Right cardiac atrium (tissue), 5 donors: ENCODE results near the gene AREG. TPM values are rescaled to one million over a fixed set of nuclear protein-coding genes. Genes with fewer than 3 reads are reported as not detected.
A peak's percentile ranks its signal among the peaks of the same experiment; 100 is the strongest.
"Not testable (repeated sequence)": the region's sequence is repeated elsewhere in the genome, so short reads cannot be mapped to it uniquely, and the experiment has no call there.

ENCODE experiments used
- ATAC-seq, 2 donors: fragments of 200-7000 bp; cut with Tn5 transposase; one replicate each; pipeline versions ENCODE4 v1.8.0 to v1.9.1; 2020; ENCODE audit warnings: moderate library complexity in 2 of 2, mild to moderate bottlenecking in 1 of 2
- DNase-seq, 3 donors: peaks; one replicate each; pipeline ENCODE4 v3.0.0-alpha.2; 2020
- H3K27ac ChIP-seq: one replicate; pipeline ENCODE4 v1.5.1; 2013; ENCODE audit warnings: mild to moderate bottlenecking, low read length, control low read depth, moderate library complexity
- H3K27me3 ChIP-seq: one replicate; pipeline ENCODE4 v1.6.1; 2013; ENCODE audit not compliant: control insufficient read depth, insufficient read depth
- H3K4me1 ChIP-seq: one replicate; pipeline ENCODE4 v1.6.1; 2013; ENCODE audit warnings: low read length; ENCODE audit not compliant: control insufficient read depth, insufficient read depth
- H3K4me3 ChIP-seq: one replicate; pipeline ENCODE4 v1.5.1; 2013; ENCODE audit warnings: low read length, control low read depth
- H3K9me3 ChIP-seq: one replicate; pipeline ENCODE4 v1.6.1; 2013; ENCODE audit warnings: low read length; ENCODE audit not compliant: control insufficient read depth
- WGBS: extraction: QIAGEN DNeasy Blood & Tissue Kit; methylation state at CpG from one replicate; pipeline ENCODE4 v1.1.7; 2013; 5-methylcytosine and 5-hydroxymethylcytosine counted together
- intact Hi-C, 4 donors: fragments of 100-400 bp; cut with DNase I; formaldehyde crosslinking; loops; one replicate each; pipeline versions ENCODE4 v1.11.0 to v1.14.0; 2022 to 2023
- long read RNA-seq, 4 donors: library from polyadenylated mRNA; unstranded; transcript quantifications; one replicate each; pipeline ENCODE4 v2.0.0, GENCODE V29; 2020 to 2021
- polyA plus RNA-seq: library from polyadenylated mRNA; stranded (reverse); fragments of 200-250 nt; gene quantifications from one replicate; pipeline ENCODE4 v1.2.3, GENCODE V29; 2013
- total RNA-seq, 4 donors: library from RNA; stranded (reverse); fragmentation: NEBNext Ultra II Directional; extraction: Animal tissue kit (Norgen Biotek cat#: 25700); gene quantifications; one replicate each; pipeline ENCODE4 v1.2.1, GENCODE V29; 2021
- donor health status: healthy with polysubstance abuse.
- donor health status: DM: no; HTN: yes; CAD: no.
- donor health status: DM: no; HTN: no; CAD: no.
- donor health status: DM: no; HTN: yes; CAD: no; lungs with severe emphysema.
- donor health status: DM: yes; HTN: yes; CAD: no.

The AREG gene
- total RNA-seq (1 to 10 TPM; 2.7 to 7.3 (median 3.7) TPM), polyA plus RNA-seq (11.3 TPM)
- long read RNA-seq, donor 1, partial matches to known transcripts, result 1 of 4 reads
- long read RNA-seq, donor 1, other reads (novel, unspliced or antisense), result 0 of 4 reads
- long read RNA-seq, donor 2, partial matches to known transcripts, result 0 of 4 reads
- long read RNA-seq, donor 2, other reads (novel, unspliced or antisense), result 0 of 4 reads
- long read RNA-seq, donor 3, partial matches to known transcripts, result 1 of 1 reads
- long read RNA-seq, donor 3, other reads (novel, unspliced or antisense), result 0 of 1 reads
- long read RNA-seq, donor 4, result 0 reads

GRCh38 chr4:74444891-74445642, at the start of gene AREG:
AREG (plus strand) TSS chr4:74445136; CDS start chr4:74445346, 210 bp downstream.
- intact Hi-C loops, result loop anchor here in 1 of 4 donors (5.0 kb wide), 1 partner anchor 68 kb away; no protein-coding TSS in a partner anchor
- peak; percentile 77 to 92 (median 86) for DNase-seq

GRCh38 chr4:74395633-74396032, 49.3 kb upstream of the AREG start:
- H3K27ac ChIP-seq, result no peak overlapping the region
- DNase-seq (no peak), ATAC-seq (no peak)
- H3K27me3 ChIP-seq, result no peaks in the 10 kb centered on the region
- WGBS, result 48% methylated on average over 2 of the region's 2 CpGs
- intact Hi-C loops, result no loop called here
- no peaks in the 10 kb centered on the region for H3K9me3 ChIP-seq
- no peaks in the 10 kb centered on the region for H3K4me1 ChIP-seq
- no peak overlapping the region for H3K4me3 ChIP-seq

More at GRCh38 chr4:74444891-74445642, at the start of gene AREG:
- under 1% methylated on average over 64 of the region's 64 CpGs for WGBS
- H3K9me3 ChIP-seq, result no peaks in the 10 kb centered on the region
- peak within 1 kb of the TSS; percentile 46 for H3K4me3 ChIP-seq
- ATAC-seq, result peak; percentile 94 to 96
- no peaks in the 10 kb centered on the region for H3K4me1 ChIP-seq
- H3K27ac ChIP-seq, result peak within 1 kb of the TSS; percentile 61
- H3K27me3 ChIP-seq, result no peaks in the 10 kb centered on the region

- no peak overlapping the region for H3K27ac ChIP-seq
- no peaks in the 10 kb centered on the region for H3K27me3 ChIP-seq
- ATAC-seq (no peak), DNase-seq (peak in 1 of 3 donors; percentile 48)
- 64% methylated on average over 6 of the region's 6 CpGs for WGBS
- H3K4me3 ChIP-seq, result peak overlapping the region; percentile 40
- no peaks in the 10 kb centered on the region for H3K9me3 ChIP-seq
- intact Hi-C loops, result no loop called here
- H3K4me1 ChIP-seq, result no peaks in the 10 kb centered on the region
Measured at GRCh38 chr4:74397748-74398426, 47.0 kb upstream of the AREG start.

- H3K27ac ChIP-seq, H3K4me1 ChIP-seq, H3K4me3 ChIP-seq, ATAC-seq, H3K27me3 ChIP-seq, intact Hi-C loops, H3K9me3 ChIP-seq: not testable (repeated sequence)
- WGBS, result 90% methylated on average over 32 of the region's 32 CpGs
- DNase-seq, result peak in 2 of 3 donors; percentile 45 to 53
Measured at GRCh38 chr4:74398894-74399589, 45.9 kb upstream of the AREG start.

DNA sequence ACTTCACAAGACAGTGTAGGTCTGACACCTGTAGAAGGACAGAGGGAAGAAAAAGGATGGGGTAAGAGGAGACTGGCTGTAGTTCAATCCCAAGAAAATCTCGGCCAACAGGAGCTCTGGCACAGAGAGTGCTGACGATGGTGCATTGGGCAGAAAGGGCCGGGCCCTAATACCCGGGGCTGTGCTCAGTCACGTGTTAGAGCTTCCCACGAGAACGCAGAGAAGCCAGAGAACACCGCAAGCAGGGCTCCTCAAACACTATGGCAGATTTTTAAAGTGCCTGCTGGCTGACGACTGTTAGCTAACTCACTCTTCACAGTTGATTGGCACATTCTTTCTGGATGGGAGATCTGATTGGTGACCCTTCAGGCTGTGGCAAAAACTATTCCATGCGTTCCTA, 44.5 kb upstream of the AREG start:
- intact Hi-C loops, result no loop called here
- 86% methylated on average over 10 of the region's 10 CpGs for WGBS
- Histone ChIP-seq H3K4me3 (no peak overlapping the region), H3K27me3 (no peaks in the 10 kb centered on the region), H3K27ac (no peak overlapping the region), H3K9me3 (no peaks in the 10 kb centered on the region), H3K4me1 (no peaks in the 10 kb centered on the region)
- DNase-seq, result peak in 1 of 3 donors; percentile 28
- no peak for ATAC-seq

DNA sequence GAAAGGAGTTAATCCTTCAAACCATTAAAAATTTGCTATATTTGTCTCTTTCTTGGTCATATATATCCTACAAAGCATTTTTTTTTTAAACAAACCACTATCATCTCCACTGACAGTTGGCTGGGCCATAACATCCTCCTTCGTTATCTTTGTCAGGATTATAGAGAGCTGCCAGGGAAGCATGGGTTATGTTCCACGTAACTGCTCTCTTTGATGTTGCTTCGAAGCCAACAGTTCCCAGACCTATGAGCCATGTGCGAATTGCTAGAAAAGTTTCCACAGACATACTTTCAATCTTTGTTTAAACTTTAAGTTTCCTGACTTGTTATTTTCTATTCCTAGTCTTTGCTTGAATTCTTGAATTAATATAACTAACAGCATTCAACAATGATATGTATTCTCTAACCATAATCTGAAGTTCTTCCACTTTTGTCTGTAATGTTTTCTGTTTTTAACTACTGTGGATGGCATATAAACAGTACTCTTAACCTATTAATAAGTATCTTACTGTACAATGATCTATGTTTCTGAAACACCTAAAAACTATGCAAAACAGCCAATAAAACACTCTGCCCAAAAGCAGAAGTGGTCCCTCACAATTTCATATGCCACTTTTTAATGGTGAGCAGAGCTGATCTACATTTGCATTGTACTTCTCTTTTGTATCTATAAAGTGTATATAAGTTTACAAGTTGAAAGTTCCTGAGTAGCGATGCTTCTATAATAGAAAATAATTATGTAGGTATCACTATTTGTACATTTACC, 42.1 kb upstream of the AREG start:
- DNase-seq (no peak), ATAC-seq (no peak)
- intact Hi-C loops, result no loop called here
- Histone ChIP-seq H3K4me1 (no peaks in the 10 kb centered on the region), H3K27ac (no peak overlapping the region), H3K27me3 (no peaks in the 10 kb centered on the region), H3K9me3 (no peaks in the 10 kb centered on the region), H3K4me3 (no peak overlapping the region)
- 48% methylated on average over 5 of the region's 5 CpGs for WGBS

DNA sequence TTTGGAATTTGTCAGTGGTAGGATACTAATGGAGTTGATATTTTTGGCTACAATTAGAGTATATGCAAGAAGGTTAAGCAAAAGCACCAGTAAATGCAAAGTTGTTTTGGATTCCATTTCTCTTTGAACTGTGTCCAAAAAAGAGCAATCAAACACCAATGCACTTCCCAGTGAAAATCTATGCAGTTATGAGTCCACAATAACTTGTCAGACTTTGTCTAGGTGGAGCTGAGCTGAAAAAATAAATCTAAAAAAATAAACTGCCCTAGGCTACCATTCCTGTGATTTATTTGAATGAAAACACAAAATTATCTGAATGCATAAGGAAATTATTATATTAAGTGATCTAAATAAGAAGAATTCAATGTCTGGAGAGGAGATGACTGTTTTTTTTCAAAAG, 37.0 kb upstream of the AREG start:
- Histone ChIP-seq H3K4me1 (no peaks in the 10 kb centered on the region), H3K4me3 (no peak overlapping the region), H3K27ac (no peak overlapping the region), H3K27me3 (no peaks in the 10 kb centered on the region), H3K9me3 (no peaks in the 10 kb centered on the region)
- no peak for DNase-seq
- ATAC-seq, result no peak
- intact Hi-C loops, result no loop called here

DNA sequence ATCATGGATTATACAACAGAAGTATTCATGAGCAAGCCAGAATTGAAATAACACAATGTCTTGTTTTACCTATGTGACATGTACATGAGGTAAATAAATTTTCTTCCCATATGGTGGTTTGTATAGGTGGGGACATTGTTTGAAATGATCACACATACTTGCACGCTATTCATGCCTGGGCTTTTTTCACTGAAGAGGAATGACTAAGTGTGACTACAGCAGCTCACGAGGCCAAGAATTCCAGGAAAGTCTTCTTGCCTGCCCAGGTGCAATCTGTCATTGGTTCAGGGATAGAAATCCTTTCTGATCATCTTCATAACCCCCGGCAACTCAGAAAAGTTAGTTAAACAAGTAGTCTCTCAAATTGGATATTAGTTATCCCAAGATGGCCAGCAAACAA, 36.3 kb upstream of the AREG start:
- no peak for ATAC-seq
- Histone ChIP-seq H3K27me3 (no peaks in the 10 kb centered on the region), H3K9me3 (no peaks in the 10 kb centered on the region), H3K4me3 (no peak overlapping the region), H3K4me1 (no peaks in the 10 kb centered on the region), H3K27ac (no peak overlapping the region)
- no peak for DNase-seq
- intact Hi-C loops, result no loop called here
- WGBS, result 92% methylated on average over 3 of the region's 3 CpGs

- no peaks in the 10 kb centered on the region for H3K9me3 ChIP-seq
- 76% methylated on average over 2 of the region's 2 CpGs for WGBS
- DNase-seq (no peak), ATAC-seq (no peak)
- no peak overlapping the region for H3K4me3 ChIP-seq
- intact Hi-C loops, result no loop called here
- no peaks in the 10 kb centered on the region for H3K27me3 ChIP-seq
- H3K27ac ChIP-seq, result no peak overlapping the region
- no peaks in the 10 kb centered on the region for H3K4me1 ChIP-seq
Measured at GRCh38 chr4:74410272-74410671, 34.7 kb upstream of the AREG start.

- H3K4me3 ChIP-seq, result no peak overlapping the region
- H3K27ac ChIP-seq, result no peak overlapping the region
- H3K27me3 ChIP-seq, result no peaks in the 10 kb centered on the region
- no peak for ATAC-seq
- H3K4me1 ChIP-seq, result no peaks in the 10 kb centered on the region
- intact Hi-C loops, result no loop called here
- H3K9me3 ChIP-seq, result no peaks in the 10 kb centered on the region
- no peak for DNase-seq
Measured at GRCh38 chr4:74412225-74412624, 32.7 kb upstream of the AREG start.
